AG09319 (cell line): Measurements from ENCODE around the gene TUBGCP5.

ENCODE experiments used
- DNase-seq: peaks from one replicate; pipeline ENCODE4 v3.0.0-alpha.2; 2010; ENCODE audit warnings: low read depth; ENCODE audit errors: extremely low read depth
- CTCF ChIP-seq: IDR thresholded peaks from 2 replicates; pipeline ENCODE4 v1.5.1; 2011; ENCODE audit warnings: low read depth, mild to moderate bottlenecking, inconsistent platforms, low read length, moderate library complexity

The TUBGCP5 gene

GRCh38 chr15:22950256-22950990 lies 88.9 kb downstream of the TUBGCP5 start:
- no peak for DNase-seq
- TF ChIP-seq CTCF = no peak
